SU-DHL-6 (cell line): Measurements from ENCODE around the gene IRGQ.

Experiments used
- EZH2phosphoT487 ChIP-seq: fragments of 200-600 bp; sonication (generic), shearing (Covaris generic); conservative IDR thresholded peaks from 2 replicates; pipeline ENCODE4 v1.6.1; 2018; ENCODE audit warnings: mild to moderate bottlenecking, antibody characterized with exemption, low read length, moderate library complexity, mixed read lengths
- TF ChIP-seq, protein P1 (sequence below): fragments of 200-600 bp; sonication (generic); IDR thresholded peaks from one replicate; pipeline ENCODE4 v1.5.1; 2017; ENCODE audit warnings: antibody characterized with exemption, mild to moderate bottlenecking, low read length, moderate library complexity; ENCODE audit not compliant: insufficient read depth, poor library complexity, severe bottlenecking

DNA sequence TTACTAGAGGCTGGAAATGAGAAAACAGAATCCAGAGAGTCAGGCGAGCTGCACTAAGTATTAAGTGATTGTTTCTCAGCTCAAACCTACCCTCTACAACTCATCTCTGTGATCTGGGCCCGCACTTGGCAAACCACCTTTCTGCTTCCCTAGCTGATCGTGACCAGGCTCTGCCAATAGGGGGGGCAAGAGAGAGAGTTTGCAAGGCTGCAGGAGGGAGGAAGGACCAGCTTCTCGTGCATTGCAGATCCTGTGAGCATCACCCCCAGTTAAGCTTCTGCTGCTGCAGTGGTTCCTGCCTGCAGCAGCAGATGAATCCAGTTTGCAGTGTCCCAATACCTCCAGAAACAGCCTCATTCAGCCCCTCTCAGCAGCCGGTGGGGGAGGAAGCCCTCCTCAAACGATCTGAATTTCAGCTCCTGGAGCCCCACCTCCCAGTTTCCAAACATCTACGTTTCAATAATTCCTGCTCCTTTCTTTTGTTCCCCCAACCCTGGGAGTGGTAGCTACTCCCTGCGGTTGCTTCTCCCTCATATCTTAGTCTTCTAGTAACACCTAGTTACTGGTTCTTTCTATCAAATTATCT is 40.7 kb downstream of the IRGQ start:
- TF ChIP-seq, protein P1, sequence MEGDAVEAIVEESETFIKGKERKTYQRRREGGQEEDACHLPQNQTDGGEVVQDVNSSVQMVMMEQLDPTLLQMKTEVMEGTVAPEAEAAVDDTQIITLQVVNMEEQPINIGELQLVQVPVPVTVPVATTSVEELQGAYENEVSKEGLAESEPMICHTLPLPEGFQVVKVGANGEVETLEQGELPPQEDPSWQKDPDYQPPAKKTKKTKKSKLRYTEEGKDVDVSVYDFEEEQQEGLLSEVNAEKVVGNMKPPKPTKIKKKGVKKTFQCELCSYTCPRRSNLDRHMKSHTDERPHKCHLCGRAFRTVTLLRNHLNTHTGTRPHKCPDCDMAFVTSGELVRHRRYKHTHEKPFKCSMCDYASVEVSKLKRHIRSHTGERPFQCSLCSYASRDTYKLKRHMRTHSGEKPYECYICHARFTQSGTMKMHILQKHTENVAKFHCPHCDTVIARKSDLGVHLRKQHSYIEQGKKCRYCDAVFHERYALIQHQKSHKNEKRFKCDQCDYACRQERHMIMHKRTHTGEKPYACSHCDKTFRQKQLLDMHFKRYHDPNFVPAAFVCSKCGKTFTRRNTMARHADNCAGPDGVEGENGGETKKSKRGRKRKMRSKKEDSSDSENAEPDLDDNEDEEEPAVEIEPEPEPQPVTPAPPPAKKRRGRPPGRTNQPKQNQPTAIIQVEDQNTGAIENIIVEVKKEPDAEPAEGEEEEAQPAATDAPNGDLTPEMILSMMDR: peak; percentile 69
- no peak for TF ChIP-seq EZH2phosphoT487
